ENCODE data around the gene KRT79. TPM values are rescaled to one million over a fixed set of nuclear protein-coding genes. Genes with fewer than 3 reads are reported as not detected.

The KRT79 gene
- polyA plus RNA-seq, 6 donors from 2014 or later: not detected

GRCh38 chr12:52850681-52851080 lies 16.6 kb upstream of the KRT79 start:
- Mint-ChIP-seq H3K9me3 (peaks cover 0 to 5% (median 0%) of the 10 kb centered on the region in 7 donors), H3K4me3 (no peak overlapping the region), H3K36me3 (no peaks in the 10 kb centered on the region), H3K27ac (peak overlapping the region in 2 of 6 donors; percentile 47 to 55), H3K4me1 (peaks cover 4 to 11% (median 4%) of the 10 kb centered on the region in 3 donors), H3K27me3 (peaks cover 17 to 53% (median 46%) of the 10 kb centered on the region in 3 donors)
- ATAC-seq (ENCODE audit: low read depth in 2 of 2) (no peak), DNase-seq (no peak)

GRCh38 chr12:52849511-52849910 lies 15.4 kb upstream of the KRT79 start:
- no peak for ATAC-seq (ENCODE audit: low read depth in 2 of 2)
- Mint-ChIP-seq H3K27ac (no peak overlapping the region), H3K27me3 (peaks cover 16 to 55% (median 41%) of the 10 kb centered on the region in 3 donors), H3K9me3 (no peaks in the 10 kb centered on the region), H3K36me3 (peaks cover 0 to 4% of the 10 kb centered on the region in 2 donors), H3K4me1 (peaks cover 4 to 11% (median 4%) of the 10 kb centered on the region in 3 donors), H3K4me3 (peak overlapping the region in 1 of 8 donors; percentile 18)
- no peak for DNase-seq

GRCh38 chr12:52848661-52849255 lies 14.6 kb upstream of the KRT79 start, which contains the start of gene KRT78:
Gene KRT78, minus strand, starts transcription at chr12:52848994. Its CDS starts 64 bp downstream, at chr12:52848930.
- H3K27me3 Mint-ChIP-seq: peaks cover 14 to 48% (median 34%) of the 10 kb centered on the region in 3 donors
- H3K27ac Mint-ChIP-seq: peak within 1 kb of the TSS in 2 of 6 donors; percentile 11 to 77
- DNase-seq (no peak), ATAC-seq (ENCODE audit: low read depth in 2 of 2) (no peak)
- H3K9me3 Mint-ChIP-seq: no peaks in the 10 kb centered on the region
- peak within 1 kb of the TSS in 3 of 8 donors; percentile 17 to 47 (median 18) for H3K4me3 Mint-ChIP-seq
- peaks cover 4 to 11% (median 4%) of the 10 kb centered on the region in 3 donors for H3K4me1 Mint-ChIP-seq
- peaks cover 0 to 4% of the 10 kb centered on the region in 2 donors for H3K36me3 Mint-ChIP-seq

GRCh38 chr12:52847335-52848102 lies 13.4 kb upstream of the KRT79 start:
- H3K4me3 Mint-ChIP-seq: no peak overlapping the region

GRCh38 chr12:52846356-52846970 lies 12.4 kb upstream of the KRT79 start:
- Mint-ChIP-seq H3K4me1 (peaks cover 4 to 12% (median 4%) of the 10 kb centered on the region in 3 donors), H3K36me3 (peaks cover 0 to 4% of the 10 kb centered on the region in 2 donors), H3K9me3 (no peaks in the 10 kb centered on the region), H3K4me3 (no peak overlapping the region), H3K27me3 (peaks cover 14 to 30% (median 27%) of the 10 kb centered on the region in 3 donors), H3K27ac (no peak overlapping the region)
- ATAC-seq (ENCODE audit: low read depth in 2 of 2) (no peak), DNase-seq (no peak)

More at GRCh38 chr12:52847335-52848102, 13.4 kb upstream of the KRT79 start:
- H3K9me3 Mint-ChIP-seq: no peaks in the 10 kb centered on the region
- DNase-seq (no peak), ATAC-seq (ENCODE audit: low read depth in 2 of 2) (no peak)
- H3K27me3 Mint-ChIP-seq: peaks cover 14 to 36% (median 31%) of the 10 kb centered on the region in 3 donors
- H3K27ac Mint-ChIP-seq: no peak overlapping the region
- peaks cover 0 to 4% of the 10 kb centered on the region in 2 donors for H3K36me3 Mint-ChIP-seq
- H3K4me1 Mint-ChIP-seq: peaks cover 4 to 11% (median 4%) of the 10 kb centered on the region in 3 donors

- ATAC-seq (ENCODE audit: low read depth in 2 of 2) (no peak), DNase-seq (no peak)
- Mint-ChIP-seq H3K27ac (no peak overlapping the region), H3K36me3 (peaks cover 0 to 4% of the 10 kb centered on the region in 2 donors), H3K9me3 (no peaks in the 10 kb centered on the region), H3K4me1 (peaks cover 4 to 10% (median 4%) of the 10 kb centered on the region in 3 donors), H3K4me3 (no peak overlapping the region), H3K27me3 (peaks cover 14 to 34% (median 30%) of the 10 kb centered on the region in 3 donors)
These were observed 11.8 kb upstream of the KRT79 start for GRCh38 chr12:52845946-52846345.

- H3K4me3 Mint-ChIP-seq: peak overlapping the region in 1 of 8 donors; percentile 65
- no peak for ATAC-seq (ENCODE audit: low read depth in 2 of 2)
- no peak overlapping the region for H3K27ac Mint-ChIP-seq
- peaks cover 0 to 4% of the 10 kb centered on the region in 2 donors for H3K36me3 Mint-ChIP-seq
- no peak for DNase-seq
- no peaks in the 10 kb centered on the region for H3K9me3 Mint-ChIP-seq
- peaks cover 0 to 3% (median 0%) of the 10 kb centered on the region in 3 donors for H3K4me1 Mint-ChIP-seq
- H3K27me3 Mint-ChIP-seq: peaks cover 14 to 49% (median 34%) of the 10 kb centered on the region in 3 donors
These were observed 10.3 kb upstream of the KRT79 start for GRCh38 chr12:52844386-52844785.

GRCh38 chr12:52839436-52840105 lies 5.5 kb upstream of the KRT79 start:
- Mint-ChIP-seq H3K36me3 (no peaks in the 10 kb centered on the region), H3K9me3 (peaks cover 0 to 2% (median 0%) of the 10 kb centered on the region in 7 donors)

GRCh38 chr12:52838609-52839435 lies 4.7 kb upstream of the KRT79 start:
- DNase-seq: no peak
- H3K36me3 Mint-ChIP-seq: no peaks in the 10 kb centered on the region
- peaks cover 0 to 2% (median 0%) of the 10 kb centered on the region in 3 donors for H3K4me1 Mint-ChIP-seq
- H3K27me3 Mint-ChIP-seq: peaks cover 13 to 58% (median 53%) of the 10 kb centered on the region in 3 donors
- no peak for ATAC-seq (ENCODE audit: low read depth in 2 of 2)
- peaks cover 0 to 2% (median 0%) of the 10 kb centered on the region in 7 donors for H3K9me3 Mint-ChIP-seq
- no peak overlapping the region for H3K27ac Mint-ChIP-seq
- peak overlapping the region in 1 of 8 donors; percentile 29 for H3K4me3 Mint-ChIP-seq

More at GRCh38 chr12:52839436-52840105, 5.5 kb upstream of the KRT79 start:
- Mint-ChIP-seq H3K27me3 (peaks cover 13 to 58% (median 53%) of the 10 kb centered on the region in 3 donors), H3K27ac (no peak overlapping the region), H3K4me3 (no peak overlapping the region), H3K4me1 (peaks cover 0 to 2% (median 0%) of the 10 kb centered on the region in 3 donors)
- no peak for ATAC-seq (ENCODE audit: low read depth in 2 of 2)
- DNase-seq: no peak

- no peak for DNase-seq
- Mint-ChIP-seq H3K27ac (no peak overlapping the region), H3K36me3 (no peaks in the 10 kb centered on the region), H3K4me3 (no peak overlapping the region), H3K27me3 (peaks cover 13 to 61% (median 51%) of the 10 kb centered on the region in 3 donors), H3K9me3 (peaks cover 0 to 2% (median 0%) of the 10 kb centered on the region in 7 donors), H3K4me1 (peaks cover 0 to 2% (median 0%) of the 10 kb centered on the region in 3 donors)
- ATAC-seq (ENCODE audit: low read depth in 2 of 2): no peak
These were observed 3.9 kb upstream of the KRT79 start for GRCh38 chr12:52837781-52838608.

GRCh38 chr12:52837413-52837741 lies 3.3 kb upstream of the KRT79 start:
- H3K9me3 Mint-ChIP-seq: peaks cover 0 to 2% (median 0%) of the 10 kb centered on the region in 7 donors
- no peaks in the 10 kb centered on the region for H3K36me3 Mint-ChIP-seq
- H3K27me3 Mint-ChIP-seq: peaks cover 13 to 66% (median 45%) of the 10 kb centered on the region in 3 donors
- H3K4me1 Mint-ChIP-seq: peaks cover 0 to 1% (median 0%) of the 10 kb centered on the region in 3 donors
- H3K27ac Mint-ChIP-seq: no peak overlapping the region
- ATAC-seq (ENCODE audit: low read depth in 2 of 2): no peak
- DNase-seq: no peak
- H3K4me3 Mint-ChIP-seq: no peak overlapping the region
